LoVo (cell line): ENCODE measurements around the gene POMGNT2.

Experiments
- DNase-seq: peaks from one replicate; pipeline ENCODE4 v3.0.0-alpha.2; 2016; ENCODE audit warnings: low spot score

Gene POMGNT2

GRCh38 chr3:43043793-43044192, 62.1 kb downstream of the POMGNT2 start:
- DNase-seq = no peak

DNA sequence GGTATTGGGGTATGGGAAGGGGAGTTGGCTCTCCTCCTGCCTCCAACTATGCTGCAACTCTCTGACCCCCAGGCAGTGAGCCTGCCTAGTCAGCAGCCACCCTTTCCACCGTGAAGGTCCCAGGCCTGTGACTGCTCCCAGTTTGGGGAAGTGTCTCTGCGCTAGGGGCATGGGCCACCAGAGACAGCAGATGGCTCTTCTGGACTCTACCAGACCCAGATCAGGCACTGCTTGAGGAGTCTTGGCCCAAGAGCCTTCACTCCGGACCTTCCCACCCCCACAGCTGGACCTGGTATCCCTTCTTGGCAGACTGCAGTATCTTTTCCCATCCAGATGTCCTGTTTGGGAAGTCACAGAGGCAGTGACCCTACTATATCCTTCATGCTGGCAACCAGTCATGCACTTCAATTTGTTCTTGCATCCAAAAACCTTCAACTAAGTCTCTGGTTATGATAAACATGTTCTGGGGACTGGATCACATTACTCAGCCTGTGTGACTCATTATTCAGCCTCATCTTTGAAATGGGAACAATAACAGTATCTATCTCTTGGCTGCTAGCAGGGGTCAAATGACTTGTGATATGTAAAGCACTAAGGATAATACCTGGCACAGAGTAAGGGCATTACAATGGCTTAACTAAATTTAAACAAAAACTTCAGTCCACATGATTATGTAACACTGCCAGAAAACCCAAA, 62.7 kb downstream of the POMGNT2 start:
- no peak for DNase-seq

DNA sequence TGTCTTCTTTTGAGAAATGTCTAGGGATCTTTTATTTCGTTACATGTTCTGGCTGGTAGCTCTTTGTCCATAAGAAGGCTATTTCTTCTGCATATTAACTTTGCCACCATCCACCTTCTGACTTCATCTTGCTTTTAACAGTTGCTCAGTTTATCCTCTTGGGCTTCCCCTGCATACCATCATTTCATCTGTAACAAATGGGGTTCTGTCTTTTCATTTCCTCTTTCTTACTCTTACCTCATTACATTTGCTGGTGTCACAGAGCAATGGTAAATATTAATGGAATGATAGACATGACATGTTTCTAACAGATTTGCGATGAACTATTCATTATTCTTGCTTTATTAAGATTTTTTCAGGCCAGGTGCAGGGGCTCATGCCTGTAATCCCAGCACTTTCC, 64.4 kb downstream of the POMGNT2 start:
- no peak for DNase-seq

GRCh38 chr3:43038010-43038409, 67.9 kb downstream of the POMGNT2 start:
- no peak for DNase-seq

- no peak for DNase-seq
These were observed 69.1 kb downstream of the POMGNT2 start for GRCh38 chr3:43036621-43037423.

- no peak for DNase-seq
These were observed 70.0 kb downstream of the POMGNT2 start for GRCh38 chr3:43035801-43036365.

DNA sequence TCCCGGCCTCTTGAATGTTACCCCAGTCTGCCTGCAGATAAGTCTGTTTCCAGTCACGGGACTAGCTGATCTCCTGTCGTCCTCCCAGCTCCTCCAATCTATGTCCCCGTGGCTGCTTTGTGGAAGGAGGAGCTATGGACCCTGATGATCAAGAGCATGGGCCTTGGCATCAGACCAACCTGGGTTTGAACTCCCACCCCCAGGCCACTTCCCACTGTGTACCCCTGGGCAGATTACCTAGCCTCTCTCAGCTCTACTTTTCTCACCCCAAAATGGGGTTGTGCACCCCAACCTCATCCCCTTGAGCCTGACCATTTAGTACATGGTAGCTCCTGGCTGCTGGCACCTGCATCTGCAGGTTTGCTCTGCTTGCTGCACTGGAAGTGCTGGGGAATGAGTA, 71.0 kb downstream of the POMGNT2 start:
- no peak for DNase-seq

DNA sequence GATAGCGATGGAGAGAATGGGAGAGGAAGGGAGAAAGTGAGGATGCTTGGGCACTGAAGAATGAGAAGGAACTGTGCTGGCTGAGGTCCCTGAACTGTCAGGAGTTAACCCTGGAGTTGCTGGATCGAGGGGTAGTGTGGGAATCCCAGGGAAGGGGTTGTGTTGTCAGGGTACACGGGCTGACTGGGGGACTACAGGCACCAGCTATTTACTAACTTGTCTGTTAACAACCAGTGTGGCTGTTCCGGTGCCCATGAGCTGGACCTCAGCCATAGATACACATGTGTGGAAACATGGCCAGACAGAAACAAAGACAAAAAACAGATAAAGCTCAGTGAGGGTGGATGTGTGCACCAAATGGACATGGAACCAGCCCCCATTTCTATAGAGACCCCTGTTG, 71.7 kb downstream of the POMGNT2 start:
- no peak for DNase-seq

DNA sequence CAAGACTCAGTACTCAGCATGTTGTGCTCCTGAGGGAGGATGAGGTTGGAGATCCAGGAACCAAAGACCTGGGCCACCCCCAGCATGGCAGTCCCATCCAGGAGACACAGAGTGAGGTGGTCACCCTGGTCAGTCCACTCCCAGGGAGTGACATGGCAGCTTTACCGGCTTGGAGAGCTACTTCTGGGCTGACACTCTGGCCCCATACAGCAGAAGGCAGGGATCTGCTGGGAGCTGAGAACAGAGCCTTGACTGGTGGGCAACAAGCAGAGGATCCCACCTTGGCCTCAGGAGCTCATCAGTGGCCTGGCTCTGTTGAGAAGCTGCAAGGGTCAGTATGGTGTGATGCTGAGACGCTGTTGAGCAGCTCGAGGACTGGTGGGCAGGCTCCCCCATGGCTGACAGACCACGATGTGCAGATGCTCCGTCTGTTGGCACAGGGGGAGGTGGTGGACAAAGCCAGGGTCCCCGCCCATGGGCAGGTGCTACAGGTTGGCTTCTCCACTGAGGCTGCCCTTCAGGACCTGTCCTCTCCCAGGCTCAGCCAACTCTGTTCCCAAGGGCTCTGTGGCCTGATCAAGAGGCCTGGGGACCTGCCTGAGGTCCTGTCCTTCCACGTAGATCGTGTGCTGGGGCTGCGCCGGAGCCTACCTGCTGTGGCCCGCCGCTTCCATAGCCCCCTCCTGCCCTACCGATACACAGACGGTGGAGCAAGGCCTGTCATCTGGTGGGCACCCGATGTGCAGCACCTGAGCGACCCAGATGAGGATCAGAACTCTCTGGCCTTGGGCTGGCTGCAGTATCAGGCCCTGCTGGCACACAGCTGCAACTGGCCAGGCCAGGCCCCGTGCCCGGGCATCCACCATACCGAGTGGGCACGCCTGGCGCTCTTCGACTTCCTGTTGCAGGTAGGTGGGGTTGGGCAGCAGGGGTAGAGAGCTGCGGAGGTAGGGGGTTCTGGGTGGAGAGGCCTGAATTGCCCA, 72.9 kb downstream of the POMGNT2 start:
- no peak for DNase-seq

DNA sequence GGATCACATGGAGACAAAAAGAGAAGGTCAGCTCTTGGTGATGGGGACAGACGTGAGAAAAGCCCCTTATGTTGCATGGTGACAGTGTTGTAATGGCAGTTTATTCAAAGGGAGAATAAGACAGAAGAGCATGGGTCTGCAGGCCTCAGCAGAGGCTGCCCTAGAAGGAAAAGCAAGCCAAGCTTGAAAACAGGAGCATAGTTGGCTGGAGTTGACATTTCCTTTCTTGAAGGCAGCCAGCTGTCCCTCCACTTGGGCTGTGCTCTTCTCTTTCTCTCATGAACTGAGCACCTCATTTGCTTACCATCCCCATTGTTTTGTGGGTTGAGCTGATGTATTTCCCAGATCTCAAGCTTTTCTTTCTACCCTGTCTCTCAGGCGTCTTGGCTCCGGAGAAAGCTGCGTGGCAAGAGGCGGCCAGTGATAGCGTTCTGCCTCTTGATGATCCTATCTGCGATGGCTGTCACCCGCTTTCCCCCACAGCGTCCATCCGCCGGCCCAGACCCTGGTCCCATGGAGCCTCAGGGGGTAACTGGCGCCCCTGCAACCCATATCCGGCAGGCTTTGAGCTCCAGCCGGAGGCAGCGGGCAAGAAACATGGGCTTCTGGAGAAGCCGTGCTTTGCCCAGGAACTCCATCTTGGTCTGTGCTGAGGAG, 73.9 kb downstream of the POMGNT2 start:
- no peak for DNase-seq

GRCh38 chr3:43031485-43031884, 74.4 kb downstream of the POMGNT2 start:
- DNase-seq = no peak

DNA sequence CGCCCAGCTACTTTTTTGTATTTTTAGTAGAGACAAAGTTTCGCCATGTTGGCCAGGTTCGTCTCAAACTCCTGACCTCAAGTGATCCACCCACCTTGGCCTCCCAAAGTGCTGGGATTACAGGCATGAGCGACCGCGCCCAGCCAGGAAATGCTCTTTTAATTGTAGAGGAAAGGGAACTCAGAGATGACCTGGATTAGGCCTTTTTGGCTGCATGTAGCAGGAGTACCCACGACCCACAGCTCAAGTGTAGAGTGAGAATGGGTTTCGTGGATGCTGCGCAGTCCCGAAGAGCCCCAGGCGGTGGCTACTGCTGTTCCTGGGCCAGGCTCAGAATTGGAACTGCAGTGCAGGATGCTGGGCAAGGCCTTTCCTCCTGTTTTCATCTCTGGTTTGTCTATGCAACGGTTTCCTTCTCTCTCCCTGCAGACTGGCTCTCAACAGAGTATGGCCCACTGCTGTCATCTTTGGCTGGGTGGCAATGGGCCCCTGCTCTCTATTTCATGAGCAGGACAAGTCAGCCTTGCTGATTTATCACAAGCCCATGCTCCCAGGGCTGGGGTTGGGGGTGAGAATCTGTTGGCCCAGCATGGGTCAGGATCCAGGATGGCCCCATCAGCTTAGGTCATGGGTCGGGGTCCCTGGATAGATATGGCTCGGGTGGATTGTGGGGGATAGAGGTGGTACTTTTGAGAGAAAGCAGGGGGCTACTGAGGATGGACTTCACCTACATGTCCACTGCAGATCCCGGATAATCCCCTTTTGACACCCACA, 75.5 kb downstream of the POMGNT2 start:
- no peak for DNase-seq
